AG04450 (cell line): Measurements from ENCODE around the gene RPS14. TPM values are rescaled to one million over a fixed set of nuclear protein-coding genes. Genes with fewer than 3 reads are reported as not detected.
"Not testable (repeated sequence)": the region's sequence is repeated elsewhere in the genome, so short reads cannot be mapped to it uniquely, and the experiment has no call there.

Experiments used
- CTCF ChIA-PET: fragments of 300-600, 350-600 bp; formaldehyde crosslinking; extraction: SDS; loops from one replicate; lab custom pipeline; 2022; ENCODE audit warnings: antibody characterized with exemption, inconsistent platforms; lab: Charles Lee
- POLR2A ChIA-PET: fragments of 350-600 bp; formaldehyde crosslinking; extraction: SDS; loops from one replicate; lab custom pipeline; 2021; ENCODE audit warnings: antibody characterized with exemption, inconsistent platforms; lab: Yijun Ruan, JAX
- DNase-seq: peaks from one replicate; pipeline ENCODE4 v3.0.0-alpha.2; 2011; ENCODE audit warnings: low read depth, low spot score
- H3K27ac ChIP-seq: one replicate; pipeline ENCODE4 v1.5.1; 2012; ENCODE audit warnings: low read depth, low read length, control low read depth
- H3K27me3 ChIP-seq: one replicate; pipeline ENCODE4 v1.6.0; 2012; ENCODE audit warnings: low read length; ENCODE audit not compliant: control insufficient read depth, insufficient read depth
- H3K4me3 ChIP-seq: 2 replicates; pipeline ENCODE4 v1.5.1; 2011; ENCODE audit warnings: mild to moderate bottlenecking, low read depth, low read length, control low read depth
- H3K9me3 ChIP-seq: 2 replicates; pipeline ENCODE4 v1.5.1; 2012; ENCODE audit warnings: low read length; ENCODE audit not compliant: control insufficient read depth, insufficient read depth
- CTCF ChIP-seq: IDR thresholded peaks from 2 replicates; pipeline ENCODE4 v1.5.1; 2011; ENCODE audit warnings: low read depth, low read length, control low read depth, inconsistent platforms
- polyA plus RNA-seq: library from polyadenylated mRNA; depleted of rRNA; stranded (reverse); fragments of >200 nt; gene quantifications from 2 replicates; pipeline ENCODE4 v1.2.3, GENCODE V29; 2011

Gene RPS14
- polyA plus RNA-seq, 1 experiment: 3,620 TPM

- no peak for TF ChIP-seq CTCF
- Histone ChIP-seq H3K4me3 (no peak overlapping the region), H3K27ac (no peak overlapping the region), H3K9me3 (no peaks in the 10 kb centered on the region; the same call in 1 of the 2 replicates), H3K27me3 (no peaks in the 10 kb centered on the region)
- CTCF ChIA-PET: no interaction called here
- POLR2A ChIA-PET: no interaction called here
- DNase-seq: no peak
These were observed 20.1 kb downstream of the RPS14 start for GRCh38 chr5:150429410-150429873.

GRCh38 chr5:150428978-150429377 is 20.6 kb downstream of the RPS14 start:
- ChIA-PET POLR2A (no interaction called here), CTCF (no interaction called here)
- no peak overlapping the region for H3K4me3 ChIP-seq
- TF ChIP-seq CTCF: no peak
- DNase-seq: no peak
- peaks cover 2% of the 10 kb centered on the region; the same call in 1 of the 2 replicates for H3K9me3 ChIP-seq
- H3K27me3 ChIP-seq: no peaks in the 10 kb centered on the region
- no peak overlapping the region for H3K27ac ChIP-seq

- no peak overlapping the region for H3K27ac ChIP-seq
- ChIA-PET POLR2A (no interaction called here), CTCF (no interaction called here)
- H3K4me3 ChIP-seq: no peak overlapping the region
- H3K9me3 ChIP-seq: peaks cover 5% of the 10 kb centered on the region; the same call in 1 of the 2 replicates
- no peak for TF ChIP-seq CTCF
- DNase-seq: no peak
- no peaks in the 10 kb centered on the region for H3K27me3 ChIP-seq
These were observed 21.2 kb downstream of the RPS14 start for GRCh38 chr5:150428106-150428876.

GRCh38 chr5:150426165-150426564 is 23.4 kb downstream of the RPS14 start:
- CTCF ChIA-PET: interaction anchor here (0.6 kb wide), 1 partner anchor 348 kb away, joined by 3 read pairs; no protein-coding TSS in a partner anchor
- H3K4me3 ChIP-seq, H3K27ac ChIP-seq, DNase-seq, POLR2A ChIA-PET, H3K9me3 ChIP-seq, H3K27me3 ChIP-seq: not testable (repeated sequence)

- no peak for DNase-seq
- CTCF ChIA-PET: no interaction called here
- POLR2A ChIA-PET: no interaction called here
- H3K27me3 ChIP-seq: no peaks in the 10 kb centered on the region
- H3K9me3 ChIP-seq: peaks cover 5% of the 10 kb centered on the region; the same call in 1 of the 2 replicates
- no peak for TF ChIP-seq CTCF
- H3K4me3 ChIP-seq: no peak overlapping the region
- no peak overlapping the region for H3K27ac ChIP-seq
These were observed 26.8 kb downstream of the RPS14 start for GRCh38 chr5:150422758-150423157.
